Smooth muscle cell (in vitro differentiated cells): ENCODE results near the gene MED15. TPM values are rescaled to one million over a fixed set of nuclear protein-coding genes. Genes with fewer than 3 reads are reported as not detected.

Experiments
- DNase-seq: peaks from one replicate; lab custom pipeline; 2025; ENCODE audit not compliant: unreplicated experiment; lab: John Stamatoyannopoulos, UW
- H2AFZ ChIP-seq: fragments of 200-600 bp; sonication (generic); 2 replicates; pipeline ENCODE4 v1.6.0; 2016; ENCODE audit warnings: antibody characterized with exemption, low read depth, mild to moderate bottlenecking
- H3F3A ChIP-seq: fragments of 200-600 bp; sonication (generic); 2 replicates; pipeline ENCODE4 v1.6.0; 2017; ENCODE audit warnings: antibody characterized with exemption, low read depth
- H3K27ac ChIP-seq: fragments of 200-600 bp; sonication (generic); 2 replicates; pipeline ENCODE4 v1.5.1; 2016; ENCODE audit warnings: low read depth, mild to moderate bottlenecking
- H3K27me3 ChIP-seq: fragments of 200-600 bp; sonication (generic); 2 replicates; pipeline ENCODE4 v1.6.1; 2016; ENCODE audit warnings: low read depth, mild to moderate bottlenecking
- H3K36me3 ChIP-seq: fragments of 200-600 bp; sonication (generic); 2 replicates; pipeline ENCODE4 v1.5.1; 2016; ENCODE audit warnings: low read depth
- H3K4me1 ChIP-seq: fragments of 200-600 bp; sonication (generic); 2 replicates; pipeline ENCODE4 v1.5.1; 2016; ENCODE audit warnings: low read depth
- H3K4me2 ChIP-seq: fragments of 200-600 bp; sonication (generic); 2 replicates; pipeline ENCODE4 v1.6.0; 2016; ENCODE audit warnings: mild to moderate bottlenecking
- H3K4me3 ChIP-seq: fragments of 200-600 bp; sonication (generic); 2 replicates; pipeline ENCODE4 v1.5.1; 2016; ENCODE audit warnings: mild to moderate bottlenecking
- H3K79me2 ChIP-seq: fragments of 200-600 bp; sonication (generic); 2 replicates; pipeline ENCODE4 v1.6.0; 2016; ENCODE audit warnings: low read depth, mild to moderate bottlenecking
- H3K9ac ChIP-seq: fragments of 200-600 bp; sonication (generic); 2 replicates; pipeline ENCODE4 v1.6.0; 2016; ENCODE audit warnings: low read depth
- H3K9me3 ChIP-seq: fragments of 200-600 bp; sonication (generic); replicated peaks from 2 replicates; pipeline ENCODE4 v1.5.1; 2016; ENCODE audit warnings: low read depth
- H4K20me1 ChIP-seq: fragments of 200-600 bp; sonication (generic); 2 replicates; pipeline ENCODE4 v1.6.0; 2016; ENCODE audit warnings: low read depth
- CTCF ChIP-seq: fragments of 200-600 bp; sonication (generic); IDR thresholded peaks from 2 replicates; pipeline ENCODE4 v1.5.1; 2017; ENCODE audit warnings: borderline replicate concordance, mild to moderate bottlenecking, antibody characterized with exemption; ENCODE audit not compliant: insufficient read depth, poor library complexity, severe bottlenecking
- WGBS: methylation state at CpG from one replicate; pipeline ENCODE4 v1.1.7; 2016; ENCODE audit warnings: low lambda C conversion rate; 5-methylcytosine and 5-hydroxymethylcytosine counted together
- polyA plus RNA-seq: library from polyadenylated mRNA; unstranded; fragments of >200 nt; fragmentation: Nextera tagmentation; extraction: Ambion mirVana; gene quantifications from 2 replicates; pipeline ENCODE4 v1.2.1, GENCODE V29; 2016
- total RNA-seq: library from RNA; depleted of rRNA; stranded (reverse); fragments of >200 nt; gene quantifications from 2 replicates; pipeline ENCODE4 v1.2.3, GENCODE V29; 2014

MED15 gene
- total and polyA plus RNA-seq, 2 experiments from 2014 or later = 25.3 to 70.5 TPM

- WGBS = 81% methylated on average over 4 of the region's 4 CpGs
- H3K36me3 ChIP-seq = no peaks in the 10 kb centered on the region
- no peak overlapping the region for H3K27ac ChIP-seq
- peaks cover 11% of the 10 kb centered on the region for H3K79me2 ChIP-seq
- H4K20me1 ChIP-seq = peaks cover 73% of the 10 kb centered on the region
- no peak for TF ChIP-seq CTCF
- H3F3A ChIP-seq = no peaks in the 10 kb centered on the region
- H3K27me3 ChIP-seq = no peaks in the 10 kb centered on the region
- no peak overlapping the region for H3K4me3 ChIP-seq
- no peak overlapping the region for H3K9ac ChIP-seq
- H2AFZ ChIP-seq = no peak overlapping the region
- no peak overlapping the region for H3K4me2 ChIP-seq
- no peaks in the 10 kb centered on the region for H3K9me3 ChIP-seq
- DNase-seq = no peak
- no peaks in the 10 kb centered on the region for H3K4me1 ChIP-seq
Observed at GRCh38 chr22:20583471-20583922, 76.1 kb downstream of the MED15 start.

- WGBS = 95% methylated on average over 12 of the region's 12 CpGs
- Histone ChIP-seq H3K79me2 (peaks cover 6% of the 10 kb centered on the region), H3K36me3 (no peaks in the 10 kb centered on the region), H3K4me1 (no peaks in the 10 kb centered on the region), H3K27ac (no peak overlapping the region), H3K4me3 (no peak overlapping the region), H3K9me3 (no peaks in the 10 kb centered on the region), H3K9ac (no peak overlapping the region), H3K27me3 (no peaks in the 10 kb centered on the region), H2AFZ (no peak overlapping the region), H3K4me2 (no peak overlapping the region), H3F3A (no peaks in the 10 kb centered on the region), H4K20me1 (peaks cover 66% of the 10 kb centered on the region)
- no peak for TF ChIP-seq CTCF
- no peak for DNase-seq
Observed at GRCh38 chr22:20584029-20584871, 76.8 kb downstream of the MED15 start.

GRCh38 chr22:20584872-20585638 lies 77.6 kb downstream of the MED15 start:
- no peak for TF ChIP-seq CTCF
- no peak overlapping the region for H3K9ac ChIP-seq
- H3K4me2 ChIP-seq = no peak overlapping the region
- H3K4me3 ChIP-seq = no peak overlapping the region
- no peaks in the 10 kb centered on the region for H3K9me3 ChIP-seq
- DNase-seq = no peak
- H3K79me2 ChIP-seq = no peaks in the 10 kb centered on the region
- no peaks in the 10 kb centered on the region for H3F3A ChIP-seq
- H3K4me1 ChIP-seq = no peaks in the 10 kb centered on the region
- H4K20me1 ChIP-seq = peaks cover 58% of the 10 kb centered on the region
- H3K36me3 ChIP-seq = no peaks in the 10 kb centered on the region
- H3K27me3 ChIP-seq = no peaks in the 10 kb centered on the region
- H2AFZ ChIP-seq = no peak overlapping the region
- 96% methylated on average over 26 of the region's 26 CpGs for WGBS
- H3K27ac ChIP-seq = no peak overlapping the region
